Activated naive CD4-positive, alpha-beta T cell (primary cell): ENCODE data around the gene CCDC28A.

Experiments
- DNase-seq, 4 experiments: peaks; one replicate each; lab custom pipeline; 2025; lab: John Stamatoyannopoulos, UW

Gene CCDC28A

DNA sequence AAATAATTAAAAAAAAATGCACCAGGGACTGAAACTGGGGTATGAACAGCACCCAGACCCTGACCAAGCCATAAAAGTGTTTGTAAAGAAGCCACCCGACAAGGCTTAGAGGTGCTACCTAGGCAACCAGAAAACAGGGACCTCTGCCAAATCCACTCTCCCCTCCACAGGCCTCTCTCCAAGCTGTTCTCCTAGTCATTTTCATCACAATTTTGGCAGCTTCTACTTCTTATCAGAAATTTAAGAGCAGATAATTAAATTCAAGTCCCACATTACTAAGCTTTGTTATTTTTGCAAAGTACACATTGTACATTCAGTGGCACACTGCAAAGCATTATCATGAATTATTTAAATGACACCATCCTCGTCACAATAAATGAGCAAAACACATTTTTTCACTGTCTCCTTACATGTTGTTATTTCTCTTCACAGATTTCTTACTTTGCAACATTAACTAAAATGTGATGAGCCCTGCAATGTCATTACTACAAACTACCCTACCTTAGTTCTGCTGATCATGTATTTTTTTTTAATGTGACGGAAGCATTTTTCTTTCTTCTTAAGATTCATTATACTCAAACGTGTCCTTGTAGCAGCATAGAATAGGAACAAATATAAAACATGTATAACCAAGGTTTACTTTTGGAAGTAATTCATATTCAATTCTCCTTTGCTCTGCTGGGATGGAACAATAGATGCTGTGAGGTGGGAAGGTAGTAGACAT lies 60.4 kb downstream of the CCDC28A start:
- no peak for DNase-seq

GRCh38 chr6:138837246-138837645 lies 63.7 kb downstream of the CCDC28A start:
- no peak for DNase-seq
